Stimulated activated CD4-positive, alpha-beta T cell treated with anti-CD3 and anti-CD28 coated beads, Interleukin-2, amount 100 ng/mL, for 4 hours (primary cell): ENCODE results near the gene HSD17B2.

Experiments
- DNase-seq: peaks from one replicate; pipeline ENCODE4 v3.0.0-alpha.2; 2020; ENCODE audit warnings: low read depth

The HSD17B2 gene

DNA sequence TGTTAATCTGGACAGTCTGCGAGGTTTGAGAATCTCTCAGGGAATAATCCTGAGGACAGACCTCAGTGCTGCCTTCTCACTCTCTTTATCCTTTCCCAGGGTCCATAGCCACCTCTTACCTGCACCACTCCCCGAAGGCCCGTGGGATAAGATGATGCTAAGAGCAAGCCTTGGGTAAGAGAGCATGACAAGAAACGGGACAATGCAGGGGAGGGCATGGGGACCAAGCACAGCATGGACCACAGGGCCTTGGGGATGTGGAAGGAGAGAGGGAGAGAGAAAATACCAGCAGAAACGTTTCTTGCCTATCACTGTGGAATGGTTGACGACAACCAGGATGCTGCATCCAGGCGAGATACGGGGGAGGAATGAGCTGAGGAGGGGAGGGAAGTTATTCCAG lies 15.5 kb upstream of the HSD17B2 start:
- no peak for DNase-seq

GRCh38 chr16:82020051-82020450 lies 15.0 kb upstream of the HSD17B2 start:
- DNase-seq: no peak

DNA sequence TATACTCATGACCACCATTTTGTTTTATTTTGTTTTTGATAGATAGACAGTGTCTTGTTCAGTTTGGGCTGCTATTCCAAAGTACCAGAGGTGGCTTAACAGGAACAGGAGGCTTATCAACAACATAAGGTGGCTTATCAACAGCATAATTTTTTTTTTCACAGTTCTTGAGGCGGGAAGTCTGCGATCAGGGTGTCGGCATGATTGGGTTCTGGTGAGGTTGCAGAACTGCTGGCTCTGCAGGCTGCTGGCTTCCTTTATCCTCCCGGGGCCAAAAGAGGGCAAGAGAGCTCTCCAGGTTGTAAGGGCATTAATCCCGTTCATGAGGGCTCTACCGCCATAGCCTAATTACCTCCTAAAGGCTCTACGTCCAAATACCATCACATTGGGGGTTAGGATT lies 11.8 kb upstream of the HSD17B2 start:
- DNase-seq: no peak

DNA sequence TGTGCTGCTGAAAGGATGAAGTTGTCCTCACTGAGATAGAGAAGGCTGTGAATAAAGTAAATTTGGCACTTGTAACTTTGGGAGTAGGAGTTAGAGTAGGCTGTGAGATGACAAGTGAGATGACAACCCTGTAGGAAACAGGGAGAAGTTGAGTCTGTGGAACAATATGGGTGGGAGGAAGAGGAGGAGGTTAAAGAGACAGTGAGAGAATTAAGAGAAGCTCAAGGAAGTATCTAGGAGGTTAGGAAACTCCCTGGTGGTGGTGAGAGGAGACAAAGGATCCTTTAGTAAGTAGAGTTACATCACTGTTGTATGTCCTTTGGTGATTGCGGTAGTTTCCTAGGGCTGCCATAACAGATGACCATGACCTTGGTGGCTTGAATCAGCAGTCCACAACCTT lies 10.7 kb upstream of the HSD17B2 start:
- DNase-seq: no peak

- DNase-seq: no peak
These were observed 10.2 kb upstream of the HSD17B2 start for GRCh38 chr16:82024883-82025282.

DNA sequence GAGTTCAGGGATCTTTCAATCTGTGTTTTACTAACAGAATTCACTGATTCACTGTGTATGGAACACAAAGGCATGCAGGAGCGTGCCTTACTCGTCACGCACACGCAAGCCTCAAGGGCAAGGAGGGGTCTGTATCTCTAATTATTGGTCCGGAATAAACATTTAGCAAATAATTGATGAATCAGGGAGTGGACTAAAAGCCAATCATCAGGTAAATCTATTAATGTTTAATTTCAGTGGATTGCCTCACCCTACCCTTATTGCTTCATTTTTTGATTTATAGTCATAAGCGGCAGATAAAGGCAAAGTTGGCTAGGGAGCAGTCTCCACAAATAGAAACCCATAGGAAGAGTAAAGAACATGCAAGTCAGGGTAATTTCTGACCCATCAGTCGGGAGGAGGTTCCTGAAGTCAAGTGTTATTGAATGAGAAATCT lies 7.4 kb upstream of the HSD17B2 start:
- DNase-seq: no peak

GRCh38 chr16:82031116-82032084 lies 3.7 kb upstream of the HSD17B2 start:
- DNase-seq: no peak

DNA sequence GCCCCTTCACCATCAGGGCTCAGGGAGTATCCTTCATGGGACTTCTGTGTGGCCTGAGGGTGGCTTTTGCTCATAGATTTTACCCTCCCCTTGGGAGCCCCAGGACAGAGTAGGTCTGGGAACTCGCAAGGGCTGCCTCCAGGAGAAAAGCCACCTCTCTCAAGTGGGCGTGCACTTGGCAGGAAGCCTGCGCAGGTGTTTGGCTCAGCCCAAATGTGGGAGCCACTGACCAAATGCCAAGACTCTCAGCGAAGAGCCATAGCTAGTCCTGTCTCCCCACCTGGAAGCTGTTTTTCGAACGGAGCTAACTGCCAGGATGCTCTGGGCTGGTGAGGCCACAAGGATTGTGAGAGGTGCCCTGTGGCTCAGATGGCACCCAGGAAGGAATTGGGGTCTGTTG lies 2.0 kb upstream of the HSD17B2 start:
- DNase-seq: no peak

DNA sequence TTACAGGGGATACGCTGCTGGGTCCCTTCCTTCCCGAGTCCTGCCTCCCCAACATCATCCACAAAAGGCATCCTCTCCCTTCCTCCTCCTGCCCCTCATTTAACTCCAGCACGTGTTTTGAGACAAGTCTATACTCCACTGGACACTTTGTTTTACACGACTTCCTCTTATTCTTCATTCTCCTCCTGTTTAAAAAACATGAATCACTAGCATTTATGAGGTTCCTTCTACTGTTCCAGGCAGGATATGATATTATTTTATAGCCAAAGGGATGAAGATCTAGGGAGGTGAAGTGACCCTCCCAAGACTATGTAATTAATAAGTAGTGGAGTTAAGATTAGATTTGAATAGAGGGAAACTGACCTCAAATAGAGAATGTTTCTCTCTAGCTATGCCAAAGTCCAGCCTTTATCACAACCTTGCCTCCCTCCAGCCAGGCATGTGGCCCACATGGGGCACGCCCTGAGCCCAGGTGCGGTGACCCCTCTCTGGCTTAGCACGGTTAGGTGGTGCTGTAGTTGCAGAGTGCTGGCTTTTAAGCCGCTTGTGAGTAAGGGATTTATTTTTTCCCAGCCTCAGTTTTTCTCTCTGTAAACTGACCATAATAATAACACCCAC lies 1.3 kb upstream of the HSD17B2 start:
- DNase-seq: no peak

DNA sequence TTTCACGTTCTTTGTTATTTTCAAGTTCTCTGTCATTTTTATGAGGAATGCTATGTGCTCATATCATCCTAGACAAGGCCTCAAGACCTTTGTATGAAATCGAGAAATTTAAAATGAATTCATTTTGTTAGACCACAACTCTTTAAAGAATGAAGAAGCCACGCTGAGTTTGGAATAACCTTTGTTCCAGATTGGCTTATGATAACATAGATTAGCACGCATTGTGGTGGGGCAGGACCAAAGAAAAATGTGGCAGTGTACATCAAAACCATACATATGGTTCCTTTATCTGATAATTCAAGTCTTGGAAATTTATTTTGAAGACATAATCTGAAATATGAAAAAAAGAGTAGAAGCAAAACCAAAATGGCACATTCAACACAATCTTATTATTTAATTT lies 2.2 kb downstream of the HSD17B2 start:
- no peak for DNase-seq

DNA sequence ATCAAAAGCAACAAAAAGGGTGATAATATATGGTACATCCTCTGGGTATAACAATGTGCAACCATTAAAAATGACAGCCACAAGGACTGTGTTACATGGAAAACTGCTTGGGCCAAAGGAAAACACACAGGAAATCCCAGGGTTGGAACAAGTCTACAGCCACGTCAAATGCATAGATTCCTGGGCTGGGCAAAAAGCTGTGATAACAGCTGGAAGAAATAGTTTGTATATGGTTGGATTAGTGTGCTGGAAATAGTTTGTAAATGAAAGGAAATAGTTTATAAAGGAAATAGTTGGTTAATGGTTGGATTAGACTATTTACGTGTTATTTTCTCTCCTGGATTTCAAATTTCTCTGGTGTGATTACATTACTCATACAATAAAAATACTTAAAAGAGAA lies 2.6 kb downstream of the HSD17B2 start:
- DNase-seq: no peak

DNA sequence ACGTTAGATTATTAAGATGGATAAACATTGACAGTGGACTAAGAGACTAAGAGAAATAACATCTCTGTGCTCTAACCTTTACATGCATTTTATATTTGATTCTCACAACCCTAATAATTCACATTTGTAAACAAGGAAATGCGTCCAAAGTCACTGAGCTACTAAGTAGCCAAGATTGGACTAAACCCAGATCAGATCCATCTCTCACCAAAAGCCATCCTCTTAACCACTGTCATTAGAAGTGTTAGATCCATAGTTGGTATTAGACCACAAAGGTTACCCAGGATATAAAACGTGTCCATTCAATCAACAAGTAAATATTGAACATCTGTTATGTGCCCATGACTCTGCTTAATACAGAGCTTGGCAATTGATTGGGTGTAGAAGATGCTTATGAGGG lies 5.2 kb downstream of the HSD17B2 start:
- DNase-seq: no peak

DNA sequence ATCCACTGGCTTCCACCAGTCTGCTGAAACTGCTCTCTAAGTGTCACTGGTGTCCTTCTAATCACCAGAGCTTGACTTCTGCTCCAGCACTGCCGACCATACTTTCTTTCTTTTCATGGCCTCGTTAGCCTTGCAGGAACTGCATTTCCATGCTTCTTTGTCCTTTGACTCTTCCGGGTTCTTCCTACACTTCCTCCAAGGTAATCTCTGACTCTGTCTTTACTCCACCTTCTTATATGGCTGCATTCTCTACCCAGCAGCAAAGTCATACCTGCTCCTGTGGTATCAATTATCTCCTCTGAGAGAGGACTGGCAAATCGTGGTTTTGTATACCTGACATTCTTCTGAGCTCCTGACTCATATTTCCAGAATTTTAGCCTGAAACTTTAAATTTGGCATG lies 6.5 kb downstream of the HSD17B2 start:
- no peak for DNase-seq

- DNase-seq: no peak
These were observed 7.1 kb downstream of the HSD17B2 start for GRCh38 chr16:82042144-82042543.

GRCh38 chr16:82042846-82043245 lies 7.8 kb downstream of the HSD17B2 start:
- no peak for DNase-seq

DNA sequence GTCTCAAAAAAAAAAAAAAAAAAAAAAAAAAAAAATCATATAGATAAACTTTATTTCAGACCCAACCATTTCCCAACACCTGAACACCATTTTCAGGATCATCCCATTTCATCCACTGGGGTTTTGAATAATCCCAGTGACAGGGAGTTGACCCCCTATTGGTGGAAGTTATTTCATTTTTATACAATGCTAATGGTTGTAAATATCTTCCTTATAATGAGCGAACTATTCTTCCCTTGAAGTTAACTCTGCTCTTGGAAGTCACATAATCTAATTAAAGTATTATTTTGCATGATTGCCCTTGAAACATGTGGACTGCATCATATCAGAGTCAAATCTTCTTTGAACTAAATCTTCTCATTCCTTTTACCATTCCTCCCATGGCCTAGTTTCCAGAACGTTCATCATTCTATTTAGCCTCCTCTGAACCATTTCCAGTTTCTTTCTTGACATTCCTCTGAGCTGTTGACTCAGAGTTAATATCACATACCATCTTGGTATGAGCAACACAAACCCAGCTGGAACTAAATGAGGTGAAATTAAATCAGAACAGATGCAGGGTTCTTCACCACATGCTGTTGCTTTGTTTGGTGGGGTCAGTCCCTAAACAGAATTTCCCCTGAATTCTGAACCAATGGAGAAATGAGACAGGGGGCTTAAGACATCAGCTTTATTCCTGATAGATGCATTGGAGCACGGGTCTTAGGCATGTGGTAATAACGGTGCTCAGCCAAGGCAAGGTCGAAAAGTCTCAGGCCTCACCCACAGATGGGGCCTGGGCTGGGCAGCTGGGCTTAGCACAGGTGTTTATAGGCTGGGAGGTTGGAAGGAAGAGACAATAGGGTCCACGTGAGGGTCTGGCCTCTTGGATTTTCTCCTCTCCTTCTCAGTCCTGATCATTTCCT lies 8.9 kb downstream of the HSD17B2 start:
- no peak for DNase-seq

GRCh38 chr16:82044585-82044911 lies 9.5 kb downstream of the HSD17B2 start:
- DNase-seq: no peak

GRCh38 chr16:82045465-82045864 lies 10.4 kb downstream of the HSD17B2 start:
- DNase-seq: no peak

DNA sequence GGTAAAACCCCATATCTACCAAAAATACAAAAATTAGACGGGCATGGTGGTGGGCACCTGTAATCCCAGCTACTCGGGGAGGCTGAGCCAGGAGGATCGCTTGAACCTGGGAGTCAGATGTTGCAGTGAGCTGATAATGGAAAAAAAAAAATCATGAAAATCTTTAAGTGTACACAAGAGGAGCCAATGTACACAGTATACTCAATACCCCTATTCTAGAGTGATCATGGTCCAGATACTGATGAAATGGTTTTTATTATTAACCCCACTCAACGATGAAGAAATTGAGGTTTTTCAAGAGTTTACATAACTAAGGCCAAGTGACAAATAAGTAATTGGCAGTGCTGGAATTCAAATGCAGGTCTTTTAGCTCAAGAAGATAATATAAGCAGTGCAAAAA lies 11.5 kb downstream of the HSD17B2 start:
- no peak for DNase-seq

GRCh38 chr16:82046941-82047340 lies 11.9 kb downstream of the HSD17B2 start:
- no peak for DNase-seq

- DNase-seq: no peak
These were observed 12.3 kb downstream of the HSD17B2 start for GRCh38 chr16:82047374-82047773.

DNA sequence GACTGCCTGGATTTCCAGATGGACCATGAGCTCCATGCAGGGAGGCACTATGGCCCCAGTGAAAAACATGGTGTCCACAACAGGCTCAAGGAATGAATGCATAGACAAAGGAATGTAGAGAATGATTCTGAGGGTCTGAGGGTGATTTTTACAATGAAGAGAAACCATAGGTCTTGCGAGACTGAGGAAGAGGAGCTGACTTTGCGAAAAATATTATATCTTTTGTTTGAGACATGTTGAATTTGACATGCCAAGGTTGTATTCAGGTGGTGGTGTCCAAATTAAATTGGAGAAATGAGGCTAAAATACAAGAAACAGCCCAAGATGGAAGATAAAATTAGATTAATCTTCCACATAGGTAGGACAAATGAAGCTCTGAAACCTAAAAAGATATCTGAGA lies 12.7 kb downstream of the HSD17B2 start:
- DNase-seq: no peak

- DNase-seq: no peak
These were observed 14.4 kb downstream of the HSD17B2 start for GRCh38 chr16:82049484-82049883.
